ENCODE measurements around the gene OSBPL10.
"Not testable (repeated sequence)": the region's sequence is repeated elsewhere in the genome, so short reads cannot be mapped to it uniquely, and the experiment has no call there.

Gene OSBPL10

GRCh38 chr3:31981206-31982181 is at the start of gene OSBPL10, which contains the start of gene ZNF860:
Gene OSBPL10, minus strand, starts transcription at chr3:31981262. Its CDS starts 83 bp downstream, at chr3:31981179.
Gene ZNF860, plus strand, starts transcription at chr3:31981750. Its CDS starts 7,330 bp downstream, at chr3:31989080.
- no peak for DNase-seq

- DNase-seq = no peak
Measured at GRCh38 chr3:32026593-32026992, 45.5 kb upstream of the OSBPL10 start.

- no peak for DNase-seq
Measured at GRCh38 chr3:32022947-32023346, 41.9 kb upstream of the OSBPL10 start.

GRCh38 chr3:32021748-32022147 is 40.7 kb upstream of the OSBPL10 start:
- no peak for DNase-seq

GRCh38 chr3:32021155-32021554 is 40.1 kb upstream of the OSBPL10 start:
- DNase-seq = no peak

GRCh38 chr3:32018757-32019564 is 37.9 kb upstream of the OSBPL10 start:
- DNase-seq = peak; percentile 65

GRCh38 chr3:32017286-32017685 is 36.2 kb upstream of the OSBPL10 start:
- no peak for DNase-seq

- not testable (repeated sequence) for DNase-seq
Measured at GRCh38 chr3:32015638-32016037, 34.6 kb upstream of the OSBPL10 start.

GRCh38 chr3:32010699-32011098 is 29.6 kb upstream of the OSBPL10 start:
- not testable (repeated sequence) for DNase-seq

- DNase-seq = no peak
Measured at GRCh38 chr3:32009957-32010356, 28.9 kb upstream of the OSBPL10 start.

- no peak for DNase-seq
Measured at GRCh38 chr3:32009101-32009500, 28.0 kb upstream of the OSBPL10 start.

GRCh38 chr3:32004113-32004765 is 23.2 kb upstream of the OSBPL10 start:
- no peak for DNase-seq

- no peak for DNase-seq
Measured at GRCh38 chr3:32003380-32003779, 22.3 kb upstream of the OSBPL10 start.

- DNase-seq = no peak
Measured at GRCh38 chr3:32002561-32003368, 21.7 kb upstream of the OSBPL10 start.

- DNase-seq = no peak
Measured at GRCh38 chr3:32000877-32001276, 19.8 kb upstream of the OSBPL10 start.

- DNase-seq = no peak
Measured at GRCh38 chr3:31999907-32000439, 18.9 kb upstream of the OSBPL10 start.

GRCh38 chr3:31997500-31997899 is 16.4 kb upstream of the OSBPL10 start:
- no peak for DNase-seq

GRCh38 chr3:31996195-31996594 is 15.1 kb upstream of the OSBPL10 start:
- no peak for DNase-seq

- DNase-seq = not testable (repeated sequence)
Measured at GRCh38 chr3:31995026-31995425, 14.0 kb upstream of the OSBPL10 start.

GRCh38 chr3:31993843-31994242 is 12.8 kb upstream of the OSBPL10 start:
- DNase-seq = no peak

- DNase-seq = not testable (repeated sequence)
Measured at GRCh38 chr3:31992995-31993394, 11.9 kb upstream of the OSBPL10 start.

GRCh38 chr3:31988271-31988670 is 7.2 kb upstream of the OSBPL10 start:
- no peak for DNase-seq
